GM19043 (cell line): ENCODE data around the gene ZFP91.
A peak's percentile ranks its signal among the peaks of the same experiment; 100 is the strongest.

Source experiments
- ATAC-seq: cut with Tn5 transposase; IDR thresholded peaks from one replicate; pipeline ENCODE4 v1.9.1; 2021; ENCODE audit warnings: low read depth; ENCODE audit not compliant: unreplicated experiment

ZFP91 gene

DNA sequence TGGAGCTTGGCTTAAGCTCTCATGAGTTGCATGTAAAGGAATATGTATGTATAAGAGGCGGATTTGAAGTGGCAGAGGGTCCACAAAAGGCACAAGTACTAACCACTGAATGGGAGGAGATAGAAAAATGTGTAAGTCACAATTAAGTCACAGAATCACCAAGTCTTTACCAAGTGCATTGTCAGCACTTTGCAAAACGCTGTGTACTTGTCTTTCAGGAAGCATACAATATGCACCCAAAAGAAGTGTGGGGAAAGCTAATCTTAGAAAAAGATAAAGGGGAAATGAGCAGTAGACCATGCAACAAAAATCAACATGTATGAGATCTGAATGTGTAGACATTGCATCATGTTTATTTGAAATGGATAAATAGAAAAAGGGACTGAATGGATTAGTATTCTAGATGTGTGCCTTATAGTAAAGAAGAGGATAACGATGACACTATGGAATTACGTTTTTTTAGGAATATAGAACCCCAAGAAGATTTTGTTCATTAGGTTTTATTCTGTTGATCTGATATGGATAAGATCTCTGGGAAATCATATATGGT is 48.1 kb downstream of the ZFP91 start:
- ATAC-seq: no peak

DNA sequence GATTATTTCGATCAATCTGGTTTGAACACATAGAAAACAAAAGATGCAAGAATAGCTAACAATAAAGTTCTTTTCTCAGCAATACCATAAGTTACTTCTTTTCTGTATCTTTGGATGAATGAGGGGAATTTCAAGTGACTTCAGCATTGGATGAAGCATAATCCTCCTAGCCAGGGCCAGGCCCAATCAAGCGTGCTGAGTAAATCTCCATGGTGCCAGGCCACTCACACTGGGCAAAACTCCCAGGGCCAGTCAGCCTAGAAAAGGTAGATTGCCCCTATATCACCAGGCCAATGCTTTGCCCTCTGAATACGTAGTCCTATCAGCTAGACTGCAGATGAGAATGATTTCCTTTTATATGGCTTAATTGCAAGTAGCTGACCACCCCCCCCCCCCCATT is 49.6 kb downstream of the ZFP91 start:
- ATAC-seq: no peak

DNA sequence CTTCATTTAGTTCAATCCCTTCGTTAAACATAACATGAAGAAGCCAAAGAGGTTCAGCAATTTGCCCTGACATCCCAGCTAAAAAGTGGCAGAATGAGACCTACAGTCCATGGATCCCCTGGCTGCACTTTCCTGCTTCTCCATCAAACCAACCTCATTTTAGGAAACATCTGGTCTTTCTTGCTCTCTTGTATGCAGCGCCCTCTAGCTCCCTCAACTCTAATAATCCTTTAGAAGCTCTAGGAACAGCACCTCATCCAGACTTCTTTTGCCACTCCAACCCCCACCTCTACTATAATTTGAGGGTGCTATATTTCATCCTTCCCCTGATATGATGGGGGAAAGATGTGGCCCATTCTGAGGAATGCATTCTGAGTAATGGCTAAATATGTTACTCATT is 51.0 kb downstream of the ZFP91 start:
- no peak for ATAC-seq

DNA sequence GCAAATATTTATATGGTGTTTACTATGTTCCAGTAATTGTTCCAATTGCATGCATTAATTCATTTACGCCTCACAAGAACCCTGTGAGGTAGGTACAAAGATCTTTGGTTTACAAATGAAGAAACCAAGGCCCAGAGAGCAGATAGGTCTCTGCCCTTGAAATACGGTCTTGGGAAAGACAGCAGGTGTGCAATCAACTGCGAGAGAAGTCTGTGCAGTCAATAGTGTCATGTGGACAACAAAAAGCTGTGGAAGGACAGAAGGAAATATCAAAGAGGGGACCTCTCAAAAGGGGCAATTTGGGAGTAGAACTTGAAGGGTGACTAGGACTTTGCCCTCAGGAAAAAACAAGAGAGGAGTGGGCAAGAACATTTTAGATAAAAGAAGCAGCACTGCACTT is 52.5 kb downstream of the ZFP91 start:
- no peak for ATAC-seq

DNA sequence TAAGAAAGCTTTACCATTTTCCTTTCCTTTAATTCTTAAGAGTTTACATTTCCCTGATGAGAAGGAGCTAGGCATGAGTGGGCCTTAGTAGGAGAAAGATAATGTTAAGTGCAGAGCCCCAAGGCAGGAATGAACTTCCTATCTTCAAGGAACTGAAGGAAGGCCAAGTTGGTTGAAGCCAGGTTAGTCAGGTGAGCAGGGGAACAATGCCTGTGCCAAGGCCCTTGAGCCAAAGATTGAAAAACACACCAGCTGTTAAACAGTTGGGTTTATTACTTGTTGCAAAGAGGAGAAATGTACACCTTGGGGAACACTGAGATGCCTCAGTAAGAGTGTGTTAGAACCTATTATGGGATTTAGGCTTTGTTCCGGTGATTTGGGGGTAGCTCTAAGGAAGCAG is 53.6 kb downstream of the ZFP91 start:
- no peak for ATAC-seq

DNA sequence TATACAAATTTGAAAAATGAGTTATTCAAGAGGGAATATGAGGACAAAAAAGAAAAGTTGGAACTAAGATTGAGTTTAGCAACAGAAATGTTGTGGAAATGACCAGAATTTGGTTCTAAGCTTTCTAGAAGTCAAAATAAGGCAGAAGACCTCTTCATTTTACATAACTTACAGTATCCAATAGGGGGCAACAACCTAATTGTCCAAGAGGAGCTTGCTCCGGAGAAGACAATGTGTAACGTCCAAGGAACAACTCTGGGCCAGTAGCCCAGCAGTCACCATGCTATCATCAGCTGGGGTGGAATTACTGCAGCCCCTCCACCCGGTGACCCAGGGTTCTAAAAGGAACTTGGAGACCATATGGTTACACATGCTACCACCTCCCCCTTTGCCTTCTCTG is 57.7 kb downstream of the ZFP91 start:
- ATAC-seq: no peak

DNA sequence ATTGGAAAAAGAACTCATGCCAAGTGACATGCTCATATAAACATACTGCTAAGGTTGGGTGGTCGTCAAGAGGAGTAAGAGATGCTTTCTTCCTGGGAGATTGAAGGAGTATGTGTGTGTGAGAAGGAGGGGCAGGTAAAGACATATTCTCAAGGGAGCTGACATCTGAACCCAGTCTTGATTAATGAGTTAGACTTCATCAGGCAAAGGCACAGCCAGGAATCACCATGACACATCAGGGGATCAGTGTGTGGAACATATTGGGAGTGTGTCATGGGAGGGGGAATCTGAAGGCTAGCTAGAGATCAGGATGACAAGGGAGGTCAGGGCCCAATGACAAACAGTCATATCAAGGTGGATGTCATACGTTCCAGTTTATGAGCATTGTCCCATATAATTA is 58.5 kb downstream of the ZFP91 start:
- no peak for ATAC-seq

DNA sequence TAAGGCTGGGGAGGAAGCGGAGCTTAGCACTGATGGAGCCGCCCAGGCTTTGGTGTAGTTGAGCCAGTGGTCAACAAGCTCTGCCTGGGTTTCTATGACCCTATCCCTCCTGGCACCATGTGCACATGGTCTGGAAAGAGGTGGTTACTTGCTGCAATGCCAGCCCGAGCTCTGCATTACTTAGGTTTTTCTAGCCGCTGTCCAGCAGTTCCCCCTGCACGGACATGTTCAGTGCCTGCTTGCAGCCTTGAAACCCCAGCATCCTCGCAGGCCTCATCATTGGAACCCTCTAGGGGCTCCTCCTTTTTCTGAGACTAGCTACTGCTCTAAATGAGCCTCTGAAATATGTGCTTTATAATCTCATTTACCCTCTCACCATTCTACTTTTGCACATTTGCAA is 60.2 kb downstream of the ZFP91 start:
- no peak for ATAC-seq

DNA sequence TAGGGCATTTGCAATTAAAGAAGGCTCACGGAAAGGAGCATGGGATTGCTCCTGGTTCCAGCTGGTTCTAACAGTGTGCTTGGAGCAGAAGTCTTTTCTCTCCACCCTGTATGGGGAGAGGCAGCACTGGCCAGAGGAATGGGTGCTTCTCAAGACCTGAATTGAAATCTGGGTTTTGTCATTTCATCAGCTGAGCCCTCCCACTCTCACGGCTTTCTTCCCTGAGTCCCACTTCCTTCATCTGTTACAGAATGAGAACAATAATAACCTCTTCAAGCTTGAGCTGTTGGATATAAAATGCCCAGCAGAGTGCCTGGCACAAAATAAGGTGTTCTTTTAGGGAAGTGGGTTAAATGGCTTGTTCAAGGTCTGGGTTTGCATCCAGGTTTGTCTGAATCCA is 60.8 kb downstream of the ZFP91 start:
- no peak for ATAC-seq

DNA sequence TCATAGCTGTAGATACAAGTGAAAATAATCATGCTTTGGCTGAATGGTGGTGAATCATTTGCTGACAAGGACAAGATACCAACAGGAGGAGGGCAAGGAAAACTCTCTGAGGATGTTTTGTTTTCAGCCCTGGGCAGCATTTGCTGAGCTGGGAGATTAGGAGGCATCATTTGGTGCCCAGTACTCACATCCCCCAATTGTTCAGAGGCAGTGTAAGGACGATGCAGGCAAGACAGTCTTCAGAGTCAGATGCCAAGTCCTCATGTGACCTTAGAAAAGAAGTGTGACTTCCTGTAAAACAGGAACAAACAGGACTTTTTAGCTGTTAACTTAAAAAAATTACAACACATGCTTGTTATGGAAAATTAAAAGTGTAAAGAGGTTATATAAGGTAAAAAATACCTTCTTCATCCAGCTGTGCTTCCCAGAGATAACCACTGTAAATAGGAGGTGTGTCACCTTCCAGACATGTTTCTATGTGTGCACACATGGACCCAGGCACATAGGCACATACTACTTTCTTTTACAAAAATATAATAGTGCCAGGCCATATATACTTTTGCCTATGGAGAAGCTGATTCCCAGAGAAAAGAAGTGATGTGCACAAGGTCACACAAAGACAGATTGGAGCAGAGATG is 61.6 kb downstream of the ZFP91 start:
- no peak for ATAC-seq

DNA sequence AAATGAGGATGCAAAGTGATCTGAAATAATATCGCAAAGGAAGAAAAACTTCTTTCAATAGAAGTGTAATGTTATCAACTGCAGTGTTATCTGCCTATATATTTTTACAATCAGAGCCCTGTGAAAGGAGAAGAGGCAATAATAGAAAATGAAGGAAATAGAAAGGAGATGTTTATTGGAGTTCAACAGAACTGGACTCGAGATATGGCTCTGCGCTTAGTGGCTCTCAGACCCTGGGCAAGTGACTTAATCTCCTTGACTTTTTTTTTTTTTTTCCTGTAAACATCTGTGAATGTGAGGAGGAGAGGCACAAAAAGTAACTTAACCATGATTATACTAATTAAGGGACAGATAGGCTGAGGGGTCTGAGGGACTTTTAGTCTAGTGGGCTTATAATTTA is 62.5 kb downstream of the ZFP91 start:
- no peak for ATAC-seq

DNA sequence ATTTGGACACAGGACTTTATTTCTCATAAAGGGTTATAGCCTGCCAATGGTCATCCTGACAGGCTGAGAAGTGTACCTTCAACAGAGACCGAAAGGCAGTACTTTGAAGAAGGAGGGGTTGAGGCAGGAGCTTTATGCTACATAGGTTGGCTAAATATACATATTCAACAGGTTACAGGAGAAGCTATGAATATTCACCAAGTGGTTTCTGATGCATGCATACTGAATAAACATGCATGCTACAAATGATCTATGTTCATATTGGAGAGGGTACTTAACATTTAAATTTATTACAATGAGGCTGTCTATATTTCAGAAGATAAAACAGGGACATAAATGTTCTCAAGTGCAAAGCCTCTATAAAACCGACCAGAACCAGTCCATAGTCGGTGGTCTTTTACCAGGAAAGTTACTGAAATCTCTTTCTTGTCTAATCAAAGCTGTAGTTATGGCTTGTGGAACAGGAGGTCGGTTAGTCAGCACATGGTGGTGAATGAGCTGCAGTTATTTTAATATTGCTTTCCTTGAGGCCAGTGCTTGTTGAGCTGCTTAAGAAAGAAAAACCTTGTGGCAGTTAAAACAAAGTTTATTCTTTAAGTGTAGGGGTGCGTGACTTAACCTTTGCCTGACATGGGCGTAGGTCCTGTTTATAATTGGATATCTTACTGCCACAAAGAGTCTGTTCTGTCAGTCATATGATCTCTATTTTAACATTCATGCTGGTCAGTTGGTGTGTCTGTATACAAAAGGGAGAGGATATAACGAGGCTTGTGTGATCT is 63.1 kb downstream of the ZFP91 start:
- ATAC-seq: no peak

DNA sequence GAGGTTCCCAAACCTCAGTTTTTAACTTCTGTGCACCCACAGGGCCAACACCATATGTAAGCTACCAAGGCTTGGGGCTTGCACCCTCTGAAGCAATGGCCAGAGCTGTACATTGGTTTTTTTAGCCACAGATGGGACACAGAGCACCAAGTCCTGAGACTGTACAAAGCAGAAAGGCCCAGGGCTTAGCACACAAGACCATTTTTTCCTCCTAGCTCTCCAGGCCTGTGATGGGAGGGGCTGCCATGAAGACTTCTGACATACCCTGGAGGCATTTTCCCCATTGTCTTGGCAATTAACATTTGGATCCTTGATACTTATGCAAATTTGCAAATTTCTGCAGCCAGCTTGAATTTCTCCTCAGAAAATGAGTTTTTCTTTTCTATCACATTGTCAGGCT is 67.0 kb downstream of the ZFP91 start:
- no peak for ATAC-seq

DNA sequence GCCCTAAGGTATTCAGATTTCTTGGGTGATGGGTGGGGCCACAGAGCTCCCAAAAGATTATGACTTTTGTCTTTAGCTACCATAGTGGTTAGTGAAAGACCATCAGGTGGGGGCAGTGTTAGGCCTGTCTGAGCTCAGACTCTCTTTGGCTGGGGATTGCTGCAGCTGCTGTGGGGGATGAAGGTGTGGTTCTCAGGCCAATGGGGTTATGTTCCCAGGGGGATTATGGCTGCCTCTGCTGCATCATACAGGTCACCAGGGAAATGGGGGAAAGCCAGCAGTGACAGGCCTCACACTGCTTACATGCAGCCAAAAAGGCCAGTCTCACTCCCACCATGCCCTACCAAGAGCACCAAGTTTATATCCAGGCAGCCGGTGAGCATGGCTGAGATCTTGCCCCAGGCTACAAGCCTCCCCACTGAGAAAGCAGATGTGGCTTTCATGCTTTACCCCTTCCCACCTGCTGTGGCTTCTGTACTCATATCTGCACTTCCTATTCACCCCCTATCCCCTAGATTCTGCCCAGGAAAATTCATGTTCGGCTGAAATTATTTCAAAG is 68.4 kb downstream of the ZFP91 start:
- peak; percentile 82 for ATAC-seq

DNA sequence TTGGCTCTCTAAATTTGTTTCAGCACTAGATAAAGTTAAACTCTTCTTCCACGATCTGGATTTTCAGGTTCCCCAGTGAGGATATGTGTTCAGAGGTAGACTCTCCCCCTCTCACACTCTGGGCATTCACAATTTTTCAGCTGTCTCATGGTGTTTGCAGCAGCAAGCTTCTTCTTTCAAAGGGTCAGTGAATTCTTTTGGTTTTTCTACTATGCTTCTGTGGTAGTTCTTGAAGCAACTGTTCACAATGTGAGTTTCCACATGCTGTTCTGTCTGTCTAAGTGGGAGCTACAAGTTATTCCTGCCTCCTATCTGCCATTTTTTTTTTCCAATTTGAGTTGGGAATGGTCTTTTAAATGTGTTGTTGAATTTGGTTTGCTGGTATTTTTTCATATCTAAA is 69.0 kb downstream of the ZFP91 start:
- no peak for ATAC-seq

DNA sequence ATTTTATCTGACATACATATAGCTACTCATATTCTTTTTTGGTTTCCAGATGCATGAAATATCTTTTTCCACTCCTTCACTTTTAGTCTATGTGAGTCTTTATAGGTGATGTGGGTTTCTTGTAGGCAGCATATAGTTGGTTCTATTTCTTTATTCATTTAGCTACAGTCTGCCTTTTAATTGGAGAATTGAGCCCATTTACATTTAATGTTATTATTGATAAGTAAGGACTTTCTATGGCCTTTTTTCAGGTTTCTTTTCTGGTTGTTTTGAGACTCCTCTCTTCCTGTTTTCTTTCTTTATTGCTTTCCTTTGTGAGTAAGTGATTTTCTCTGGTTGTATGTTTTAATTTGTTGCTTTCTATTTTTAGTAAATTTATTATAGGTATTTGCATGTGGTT is 70.8 kb downstream of the ZFP91 start:
- no peak for ATAC-seq

DNA sequence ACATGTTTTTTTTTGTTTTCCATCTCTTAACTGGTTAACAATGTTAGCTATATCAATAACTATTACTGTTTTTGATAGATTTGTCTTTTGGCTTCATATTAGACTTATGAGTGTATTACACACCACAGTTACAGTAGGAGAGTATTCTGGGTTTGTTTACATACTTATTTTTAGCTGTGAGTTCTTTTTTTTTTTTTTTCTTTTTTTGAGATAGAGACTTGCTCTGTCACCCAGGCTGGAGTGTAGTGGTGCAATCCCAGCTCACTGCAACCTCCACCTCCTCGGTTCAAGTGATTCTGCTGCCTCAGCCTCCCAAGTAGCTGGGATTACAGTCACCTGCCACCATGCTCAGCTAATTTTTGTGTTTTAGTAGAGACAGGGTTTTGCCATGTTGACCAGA is 71.6 kb downstream of the ZFP91 start:
- ATAC-seq: no peak

DNA sequence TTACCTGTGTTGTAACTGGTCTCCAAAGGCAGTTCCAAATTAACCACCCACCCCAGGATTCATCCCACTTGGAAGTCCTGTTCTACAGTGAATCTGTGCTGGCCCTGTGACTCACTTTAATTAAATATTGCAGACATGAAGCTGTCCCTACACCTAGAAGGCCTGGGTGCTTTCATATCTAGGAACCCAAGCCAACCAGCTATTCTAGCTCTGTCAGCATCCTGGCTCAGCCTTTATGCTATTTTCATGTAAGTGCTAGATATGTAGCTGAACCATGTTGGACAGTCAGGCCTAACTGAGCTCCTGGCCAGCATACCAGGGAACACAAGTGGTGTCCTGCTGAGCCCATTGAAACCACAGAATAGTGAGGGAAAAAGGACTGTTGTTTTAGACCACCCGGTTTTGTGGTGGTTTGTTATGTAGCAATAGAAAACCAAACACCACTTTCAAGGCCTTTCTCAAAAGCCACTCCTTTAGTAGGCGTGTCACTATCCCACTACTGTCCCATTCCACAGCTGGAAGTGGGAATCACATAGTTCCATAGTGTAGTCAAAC is 73.9 kb downstream of the ZFP91 start:
- no peak for ATAC-seq

DNA sequence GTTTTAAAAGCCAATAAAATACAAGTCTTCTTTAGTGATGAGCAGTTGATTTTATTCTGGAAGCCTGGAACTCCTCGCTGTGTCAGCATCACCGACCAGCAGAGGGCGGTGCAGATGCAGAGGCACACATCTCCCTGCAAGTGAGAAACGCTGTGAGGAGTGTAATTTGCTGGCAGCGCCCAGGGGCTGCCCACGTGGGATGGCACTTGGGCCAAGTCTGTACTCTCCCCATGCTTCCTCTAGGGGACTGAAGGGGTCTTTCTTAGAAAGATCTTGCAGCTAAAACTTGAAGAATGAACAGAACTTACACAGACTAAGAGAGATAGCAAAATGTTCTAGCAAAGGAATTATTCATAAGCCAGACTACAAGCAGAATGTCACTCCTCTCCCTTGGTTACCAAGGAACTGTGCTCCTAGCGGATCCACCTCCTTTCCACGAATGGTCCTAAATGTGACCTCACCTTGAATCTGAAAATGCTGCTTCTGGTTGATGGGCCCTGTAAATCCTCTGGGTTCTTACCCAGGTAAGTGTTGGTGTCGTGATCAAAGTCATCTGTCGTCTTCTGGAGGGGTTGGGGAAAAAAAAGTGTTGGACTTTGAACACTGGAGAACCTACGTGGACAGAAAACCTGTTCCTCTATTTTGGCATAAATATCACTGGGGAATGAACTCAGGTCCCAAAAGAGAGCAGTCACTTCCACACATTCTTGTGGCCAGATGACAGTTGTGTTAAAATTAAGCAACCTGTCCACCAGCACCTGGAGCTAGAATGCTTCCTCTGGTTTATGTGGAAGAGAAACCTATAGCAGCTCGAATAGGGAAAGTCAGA is 75.4 kb downstream of the ZFP91 start:
- peak; percentile 88 for ATAC-seq

DNA sequence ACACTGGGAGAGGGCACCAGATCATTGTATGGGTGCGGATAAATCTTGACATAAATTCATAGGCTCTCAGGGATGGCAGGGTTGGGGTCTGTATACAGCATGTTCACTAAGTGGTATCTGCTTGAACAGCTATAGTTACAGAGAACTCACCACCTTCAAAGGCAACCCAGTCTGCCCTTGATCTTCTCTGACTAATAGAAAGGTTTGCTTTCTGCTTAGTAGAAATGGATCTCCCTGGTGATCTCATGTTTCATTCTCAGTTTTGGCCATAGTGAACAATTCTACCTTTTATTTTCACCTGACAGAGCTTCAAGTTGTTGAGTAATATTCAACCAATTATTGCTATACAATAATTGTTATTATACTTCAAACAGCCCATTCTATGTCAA is 76.0 kb downstream of the ZFP91 start:
- no peak for ATAC-seq

DNA sequence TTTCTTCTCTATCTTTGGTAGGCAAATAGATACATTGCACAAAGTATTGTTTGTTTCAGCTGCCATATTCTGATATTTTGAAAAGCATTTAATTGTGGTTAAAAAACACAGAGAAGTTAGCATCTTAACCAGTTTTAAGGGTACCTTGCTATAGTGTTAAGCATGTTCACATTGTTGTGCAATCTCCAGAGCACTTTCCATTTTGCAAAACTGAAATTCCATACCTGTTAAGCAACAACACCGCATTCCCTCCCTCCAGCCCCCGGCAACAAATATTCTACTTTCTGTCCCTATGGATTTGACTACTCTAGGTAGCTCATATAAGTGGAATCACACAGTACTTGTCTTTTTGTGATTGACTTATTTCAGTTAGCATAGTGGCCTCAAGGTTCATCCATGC is 77.5 kb downstream of the ZFP91 start:
- ATAC-seq: no peak
